ENCODE measurements around the gene EIF4B.

The EIF4B gene

GRCh38 chr12:53057816-53058500 lies 51.7 kb downstream of the EIF4B start:
- no peak for DNase-seq (ENCODE audit: low spot score)

GRCh38 chr12:53058674-53059433 lies 52.6 kb downstream of the EIF4B start:
- DNase-seq (ENCODE audit: low spot score): no peak

GRCh38 chr12:53059434-53060063 lies 53.3 kb downstream of the EIF4B start:
- DNase-seq (ENCODE audit: low spot score): no peak

- DNase-seq (ENCODE audit: low spot score): no peak
Observed at GRCh38 chr12:53060064-53060720, 53.9 kb downstream of the EIF4B start.

GRCh38 chr12:53060721-53061276 lies 54.5 kb downstream of the EIF4B start:
- DNase-seq (ENCODE audit: low spot score): no peak

- DNase-seq (ENCODE audit: low spot score): no peak
Observed at GRCh38 chr12:53061404-53062010, 55.3 kb downstream of the EIF4B start.

DNA sequence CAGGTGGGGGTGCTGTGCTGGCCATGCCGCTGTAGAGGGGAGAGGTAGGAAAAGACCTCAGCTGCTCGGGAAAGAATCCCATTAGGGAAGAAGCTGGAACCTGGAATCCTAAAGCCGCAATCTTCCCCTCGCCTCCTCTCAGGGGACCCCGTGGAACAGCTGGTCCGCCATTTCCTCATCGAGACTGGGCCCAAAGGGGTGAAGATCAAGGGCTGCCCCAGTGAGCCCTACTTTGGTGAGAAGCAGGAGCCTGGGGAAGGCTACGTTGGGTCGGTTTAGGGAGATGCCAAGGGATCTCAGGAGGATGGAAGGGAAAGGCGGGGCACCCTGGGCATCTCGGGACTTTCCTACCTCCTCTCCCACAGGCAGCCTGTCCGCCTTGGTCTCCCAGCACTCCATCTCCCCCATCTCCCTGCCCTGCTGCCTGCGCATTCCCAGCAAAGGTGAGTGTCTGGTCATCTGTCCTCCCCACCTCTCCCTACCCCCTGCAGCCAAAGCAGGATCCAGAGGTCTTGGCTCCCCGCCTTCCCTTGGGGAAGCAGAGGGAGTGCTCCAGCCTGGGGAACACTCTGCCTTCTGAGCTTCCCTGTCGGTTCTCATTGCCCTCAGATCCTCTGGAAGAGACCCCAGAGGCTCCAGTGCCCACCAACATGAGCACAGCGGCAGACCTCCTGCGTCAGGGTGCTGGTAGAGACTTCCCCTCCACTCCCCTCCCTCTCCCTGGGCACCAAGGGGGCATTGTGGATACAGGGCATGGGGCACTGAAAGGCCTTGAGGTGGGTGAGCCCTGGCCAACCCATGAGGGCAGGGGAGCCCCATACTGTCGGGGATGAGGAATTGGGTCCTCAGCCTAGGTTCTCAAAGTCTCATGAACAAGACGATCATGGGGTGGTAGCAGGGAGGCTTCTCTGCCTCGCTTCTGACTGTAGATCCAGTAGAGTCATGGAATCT lies 56.0 kb downstream of the EIF4B start:
- no peak for DNase-seq (ENCODE audit: low spot score)

DNA sequence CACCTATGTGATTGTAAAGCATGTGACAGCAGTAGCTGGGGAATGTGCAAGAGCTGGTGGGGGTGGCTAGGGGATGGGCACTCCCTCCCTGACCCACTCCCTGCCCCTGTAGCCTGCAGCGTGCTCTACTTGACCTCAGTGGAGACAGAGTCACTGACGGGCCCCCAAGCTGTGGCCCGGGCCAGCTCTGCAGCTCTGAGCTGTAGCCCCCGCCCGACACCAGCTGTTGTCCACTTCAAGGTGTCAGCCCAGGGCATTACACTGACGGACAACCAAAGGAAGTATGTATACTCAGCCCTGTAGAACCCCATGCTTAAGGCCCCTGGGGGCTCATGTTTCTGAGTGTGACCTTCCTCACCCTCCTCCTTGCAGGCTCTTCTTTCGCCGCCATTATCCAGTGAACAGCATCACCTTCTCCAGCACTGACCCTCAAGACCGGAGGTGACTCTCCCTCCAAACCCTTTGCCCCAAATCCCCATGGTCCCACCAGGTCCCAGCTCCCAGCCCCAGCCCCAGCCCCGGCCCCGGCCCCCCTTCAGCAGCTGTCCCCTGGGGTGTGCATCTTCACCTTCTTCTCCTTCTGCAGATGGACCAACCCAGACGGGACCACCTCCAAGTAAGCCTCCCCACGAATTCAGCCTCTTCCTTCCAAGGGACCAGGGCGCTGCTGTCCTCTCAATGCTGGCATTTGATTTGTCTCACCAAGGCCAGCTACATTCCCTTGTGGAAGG lies 56.9 kb downstream of the EIF4B start:
- no peak for DNase-seq (ENCODE audit: low spot score)

- peak; percentile 42 for DNase-seq (ENCODE audit: low spot score)
Observed at GRCh38 chr12:53063708-53064612, 57.7 kb downstream of the EIF4B start.

DNA sequence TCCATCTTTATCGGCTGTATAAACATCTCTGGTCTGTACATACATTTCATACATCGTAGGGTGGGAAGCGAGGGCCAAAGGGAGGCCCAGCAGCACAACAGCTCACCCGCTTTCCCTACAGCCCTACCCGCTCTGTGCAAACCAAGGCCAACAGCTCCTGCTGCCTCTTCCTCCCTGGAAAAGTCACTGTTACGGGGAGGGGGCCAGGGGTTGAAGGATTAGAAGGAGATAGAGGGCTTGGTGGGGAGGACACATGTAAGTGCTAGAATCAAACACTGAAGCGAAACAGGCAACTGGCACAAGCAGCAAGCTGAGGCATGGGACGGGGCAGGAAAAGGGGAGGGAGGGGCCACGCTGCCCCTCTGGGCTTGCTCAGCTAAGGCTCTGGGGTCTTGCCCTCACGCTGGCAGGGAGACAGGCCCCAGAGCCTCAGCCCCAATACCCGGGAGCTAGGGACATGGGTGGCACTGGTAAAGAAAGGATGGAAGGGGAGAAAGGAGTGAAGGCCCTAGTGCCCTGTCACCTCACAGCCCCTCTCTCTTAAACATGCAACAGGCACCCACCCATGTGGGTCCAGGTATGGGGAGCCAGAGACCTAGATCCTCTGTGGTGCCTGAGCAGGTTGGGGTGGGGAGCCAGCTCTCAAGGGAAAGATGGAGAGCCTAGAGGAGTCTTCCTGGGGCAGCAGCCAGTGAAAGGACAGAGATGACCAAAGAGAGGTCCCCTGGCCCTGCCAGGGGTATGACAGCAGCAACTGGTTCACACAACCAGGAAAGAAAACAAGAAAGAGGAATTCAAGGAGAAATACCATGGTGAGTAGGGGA lies 58.6 kb downstream of the EIF4B start:
- DNase-seq (ENCODE audit: low spot score): no peak

GRCh38 chr12:53065470-53065869 lies 59.2 kb downstream of the EIF4B start:
- DNase-seq (ENCODE audit: low spot score): no peak

- peak; percentile 88 for DNase-seq (ENCODE audit: low spot score)
Observed at GRCh38 chr12:53065975-53066931, 60.0 kb downstream of the EIF4B start.

GRCh38 chr12:53067074-53067992 lies 61.1 kb downstream of the EIF4B start:
- DNase-seq (ENCODE audit: low spot score): no peak

GRCh38 chr12:53067993-53068770 lies 61.9 kb downstream of the EIF4B start:
- no peak for DNase-seq (ENCODE audit: low spot score)

All from COLO829 (cell line).